Measurements from ENCODE around the gene XAGE2. TPM values are rescaled to one million over a fixed set of nuclear protein-coding genes. Genes with fewer than 3 reads are reported as not detected.

XAGE2 gene
- polyA plus RNA-seq, 3 donors, result not detected

DNA sequence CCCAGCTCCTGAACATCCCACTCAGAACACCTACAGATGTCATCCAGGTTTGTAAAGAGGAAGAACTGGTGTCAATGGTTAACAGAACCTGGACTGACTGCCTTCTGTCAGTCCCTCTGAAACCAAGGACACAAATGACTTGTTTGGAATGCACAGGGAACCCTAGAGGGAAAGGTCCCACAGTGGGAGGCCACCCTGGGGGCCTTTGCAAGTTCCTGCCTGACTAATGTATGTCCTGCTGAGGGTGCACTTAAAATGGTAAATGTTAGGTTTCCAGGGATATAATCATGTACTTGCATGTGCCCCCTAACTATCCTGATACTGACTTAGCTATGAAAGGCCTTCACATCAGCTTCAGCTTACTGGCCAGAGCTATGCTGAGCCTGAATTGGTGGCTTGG, 15.0 kb upstream of the XAGE2 start:
- Mint-ChIP-seq H3K36me3 (no peaks in the 10 kb centered on the region), H3K27me3 (ENCODE audit: low read depth in 3 of 3) (peaks cover 0 to 17% (median 0%) of the 10 kb centered on the region in 3 donors), H3K27ac (no peak overlapping the region), H3K9me3 (peaks cover 0 to 2% (median 0%) of the 10 kb centered on the region in 7 donors), H3K4me1 (no peaks in the 10 kb centered on the region), H3K4me3 (no peak overlapping the region)
- no peaks in the 10 kb centered on the region for H3K4me1 ChIP-seq (ENCODE audit: control insufficient read depth in 1 of 2, insufficient read depth in 2 of 2, low read length in 2 of 2)
- H3K4me3 ChIP-seq (replicated peaks in 1 of 3; ENCODE audit: low read depth in 2 of 3, low read length in 3 of 3), result no peak overlapping the region
- intact Hi-C loops (cut with micrococcal nuclease), result no loop called here
- no peaks in the 10 kb centered on the region for H3K27me3 ChIP-seq (ENCODE audit: control insufficient read depth in 2 of 2, insufficient read depth in 2 of 2, low read length in 2 of 2)
- no peaks in the 10 kb centered on the region for H3K9me3 ChIP-seq (replicated peaks in 1 of 2; ENCODE audit: control insufficient read depth in 1 of 2, insufficient read depth in 1 of 2, low read length in 2 of 2)
- no peak overlapping the region for H3K9ac ChIP-seq (ENCODE audit: insufficient read depth, low read length, poor library complexity, severe bottlenecking)
- no peaks in the 10 kb centered on the region for H3K79me2 ChIP-seq (ENCODE audit: insufficient read depth, low read length)
- no peaks in the 10 kb centered on the region for H3K36me3 ChIP-seq (replicated peaks in 1 of 2; ENCODE audit: control insufficient read depth in 1 of 2, insufficient read depth in 2 of 2, low read length in 2 of 2)
- H3K4me2 ChIP-seq (replicated peaks; ENCODE audit: extremely low read depth, low read length, poor library complexity, severe bottlenecking), result no peak overlapping the region
- H4K20me1 ChIP-seq (ENCODE audit: insufficient read depth, low read length), result no peaks in the 10 kb centered on the region
- no peak for DNase-seq
- TF ChIP-seq, protein P1, sequence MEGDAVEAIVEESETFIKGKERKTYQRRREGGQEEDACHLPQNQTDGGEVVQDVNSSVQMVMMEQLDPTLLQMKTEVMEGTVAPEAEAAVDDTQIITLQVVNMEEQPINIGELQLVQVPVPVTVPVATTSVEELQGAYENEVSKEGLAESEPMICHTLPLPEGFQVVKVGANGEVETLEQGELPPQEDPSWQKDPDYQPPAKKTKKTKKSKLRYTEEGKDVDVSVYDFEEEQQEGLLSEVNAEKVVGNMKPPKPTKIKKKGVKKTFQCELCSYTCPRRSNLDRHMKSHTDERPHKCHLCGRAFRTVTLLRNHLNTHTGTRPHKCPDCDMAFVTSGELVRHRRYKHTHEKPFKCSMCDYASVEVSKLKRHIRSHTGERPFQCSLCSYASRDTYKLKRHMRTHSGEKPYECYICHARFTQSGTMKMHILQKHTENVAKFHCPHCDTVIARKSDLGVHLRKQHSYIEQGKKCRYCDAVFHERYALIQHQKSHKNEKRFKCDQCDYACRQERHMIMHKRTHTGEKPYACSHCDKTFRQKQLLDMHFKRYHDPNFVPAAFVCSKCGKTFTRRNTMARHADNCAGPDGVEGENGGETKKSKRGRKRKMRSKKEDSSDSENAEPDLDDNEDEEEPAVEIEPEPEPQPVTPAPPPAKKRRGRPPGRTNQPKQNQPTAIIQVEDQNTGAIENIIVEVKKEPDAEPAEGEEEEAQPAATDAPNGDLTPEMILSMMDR (IDR thresholded peaks at IDR 0.05), result no peak
- H3K27ac ChIP-seq (ENCODE audit: low read depth in 1 of 2, low read length in 2 of 2), result no peak overlapping the region
- H2AFZ ChIP-seq (ENCODE audit: insufficient read depth, low read depth, low read length, poor library complexity, severe bottlenecking), result no peak overlapping the region

GRCh38 chrX:52355108-52355507, 13.7 kb upstream of the XAGE2 start:
- no peak overlapping the region for H3K27ac ChIP-seq (ENCODE audit: low read depth in 1 of 2, low read length in 2 of 2)
- Mint-ChIP-seq H3K27me3 (ENCODE audit: low read depth in 3 of 3) (peaks cover 0 to 16% (median 0%) of the 10 kb centered on the region in 3 donors), H3K4me3 (no peak overlapping the region), H3K36me3 (no peaks in the 10 kb centered on the region), H3K27ac (no peak overlapping the region), H3K4me1 (no peaks in the 10 kb centered on the region), H3K9me3 (peaks cover 0 to 2% (median 0%) of the 10 kb centered on the region in 7 donors)
- H4K20me1 ChIP-seq (ENCODE audit: insufficient read depth, low read length), result no peaks in the 10 kb centered on the region
- H3K9ac ChIP-seq (ENCODE audit: insufficient read depth, low read length, poor library complexity, severe bottlenecking), result no peak overlapping the region
- no peaks in the 10 kb centered on the region for H3K9me3 ChIP-seq (replicated peaks in 1 of 2; ENCODE audit: control insufficient read depth in 1 of 2, insufficient read depth in 1 of 2, low read length in 2 of 2)
- no peaks in the 10 kb centered on the region for H3K36me3 ChIP-seq (replicated peaks in 1 of 2; ENCODE audit: control insufficient read depth in 1 of 2, insufficient read depth in 2 of 2, low read length in 2 of 2)
- intact Hi-C loops (cut with micrococcal nuclease), result no loop called here
- no peaks in the 10 kb centered on the region for H3K4me1 ChIP-seq (ENCODE audit: control insufficient read depth in 1 of 2, insufficient read depth in 2 of 2, low read length in 2 of 2)
- no peak for DNase-seq
- H3K79me2 ChIP-seq (ENCODE audit: insufficient read depth, low read length), result no peaks in the 10 kb centered on the region
- no peak overlapping the region for H3K4me3 ChIP-seq (replicated peaks in 1 of 3; ENCODE audit: low read depth in 2 of 3, low read length in 3 of 3)
- no peaks in the 10 kb centered on the region for H3K27me3 ChIP-seq (ENCODE audit: control insufficient read depth in 2 of 2, insufficient read depth in 2 of 2, low read length in 2 of 2)
- TF ChIP-seq, protein P1 (IDR thresholded peaks at IDR 0.05), result no peak
- no peak overlapping the region for H2AFZ ChIP-seq (ENCODE audit: insufficient read depth, low read depth, low read length, poor library complexity, severe bottlenecking)
- H3K4me2 ChIP-seq (replicated peaks; ENCODE audit: extremely low read depth, low read length, poor library complexity, severe bottlenecking), result no peak overlapping the region
